NCI-H82 treated with DMSO at 0.1 percent for 48 hours (cell line): ENCODE results near the gene PALD1.

Source experiments
- DNase-seq: peaks from one replicate; lab custom pipeline; 2025; ENCODE audit not compliant: unreplicated experiment; lab: John Stamatoyannopoulos, UW

Gene PALD1

DNA sequence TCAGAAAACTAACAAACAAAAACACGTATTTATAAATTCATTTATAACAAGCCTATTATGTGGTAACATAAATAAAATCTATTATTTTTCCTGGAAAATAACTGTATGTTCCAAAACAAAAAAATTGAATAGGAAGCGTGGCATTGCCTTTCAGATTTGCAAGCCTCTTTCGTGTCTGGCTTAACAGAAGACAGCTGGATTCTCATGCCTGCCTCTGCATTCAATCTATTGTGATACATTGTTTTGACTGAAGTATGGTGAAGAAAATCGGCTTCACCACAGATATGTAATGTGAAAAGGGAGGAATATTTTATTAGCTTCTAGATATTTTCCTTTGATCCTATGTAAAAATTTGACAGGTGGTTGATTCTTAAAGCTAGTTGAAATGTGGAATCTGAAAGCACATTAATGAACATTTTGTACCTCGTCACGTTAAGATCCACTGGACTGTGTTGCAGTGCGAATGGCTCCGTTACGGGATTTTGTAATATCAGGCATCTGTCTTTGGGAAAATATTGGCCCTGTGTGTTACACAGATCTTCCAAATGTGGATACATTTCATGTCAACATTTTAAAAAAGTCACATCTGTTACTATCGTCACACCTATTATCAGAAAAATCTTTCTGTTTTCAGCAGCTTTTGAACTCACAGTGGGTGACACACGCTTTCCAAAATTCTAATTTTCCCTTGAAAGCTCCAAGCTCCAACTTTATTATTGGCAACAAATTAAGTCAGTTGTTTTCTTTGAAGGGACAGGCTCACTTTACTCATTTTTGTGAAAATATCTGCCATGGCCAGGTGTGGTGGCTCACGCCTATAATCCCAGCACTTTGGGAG, 26.2 kb downstream of the PALD1 start:
- no peak for DNase-seq

DNA sequence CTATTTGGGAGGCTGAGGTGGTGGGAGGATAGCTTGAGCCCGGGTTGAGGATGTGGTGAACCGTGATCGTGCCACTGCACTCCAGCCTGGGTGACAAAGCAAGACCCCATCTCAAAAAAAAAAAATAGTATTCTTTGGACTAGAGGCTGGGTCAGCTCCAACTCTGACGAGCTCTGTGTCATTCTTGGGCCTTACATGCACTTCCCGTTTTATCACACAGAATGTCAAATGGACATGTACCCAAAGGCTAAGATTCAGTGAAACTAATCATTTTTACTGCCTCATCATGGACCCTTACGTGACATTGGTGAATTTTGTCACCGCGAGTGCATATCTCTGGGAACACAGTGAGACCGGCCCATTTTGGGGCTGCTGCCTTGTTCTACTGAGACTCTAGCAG, 27.3 kb downstream of the PALD1 start:
- no peak for DNase-seq

GRCh38 chr10:70507966-70508365, 29.4 kb downstream of the PALD1 start:
- no peak for DNase-seq

GRCh38 chr10:70508912-70509756, 30.6 kb downstream of the PALD1 start:
- DNase-seq = no peak

DNA sequence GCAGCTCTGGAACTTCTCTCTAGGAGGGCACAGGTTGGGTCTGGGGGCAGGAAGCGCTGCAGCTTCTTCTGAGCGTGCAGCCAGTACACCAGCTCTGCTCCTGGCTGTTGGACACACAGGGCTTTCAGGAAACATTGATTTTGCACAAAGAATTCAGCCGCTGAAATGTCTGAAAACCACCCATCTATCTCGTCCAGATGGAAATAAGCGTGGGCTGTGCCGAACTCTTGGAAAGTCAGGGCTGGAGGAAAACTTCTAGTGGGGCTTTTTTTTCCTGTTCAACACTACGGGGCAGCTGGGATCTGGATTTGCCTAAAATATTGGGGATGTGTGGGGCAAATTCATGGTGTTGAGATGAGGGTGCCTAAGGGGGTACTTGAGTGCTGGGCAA, 31.2 kb downstream of the PALD1 start:
- no peak for DNase-seq

DNA sequence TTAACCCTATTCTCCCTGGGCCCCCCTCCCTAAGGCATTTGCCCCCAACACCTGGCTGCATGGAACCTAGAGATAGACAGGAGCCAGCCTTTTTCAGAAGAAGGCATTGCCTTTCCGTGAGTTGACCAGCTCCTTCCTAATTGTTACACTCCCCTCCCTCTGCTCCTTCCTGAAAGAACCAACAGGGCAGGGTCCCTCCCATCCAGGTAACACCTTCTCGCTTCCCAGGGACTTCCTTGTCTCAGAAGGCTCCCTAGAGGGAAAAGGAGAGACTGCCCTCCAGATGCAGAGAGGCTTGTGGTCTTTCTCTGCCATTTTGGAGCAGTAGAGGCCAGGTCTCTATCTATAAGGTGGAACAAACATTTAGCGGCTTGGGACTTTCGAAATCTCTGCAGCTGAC, 31.9 kb downstream of the PALD1 start:
- no peak for DNase-seq

DNA sequence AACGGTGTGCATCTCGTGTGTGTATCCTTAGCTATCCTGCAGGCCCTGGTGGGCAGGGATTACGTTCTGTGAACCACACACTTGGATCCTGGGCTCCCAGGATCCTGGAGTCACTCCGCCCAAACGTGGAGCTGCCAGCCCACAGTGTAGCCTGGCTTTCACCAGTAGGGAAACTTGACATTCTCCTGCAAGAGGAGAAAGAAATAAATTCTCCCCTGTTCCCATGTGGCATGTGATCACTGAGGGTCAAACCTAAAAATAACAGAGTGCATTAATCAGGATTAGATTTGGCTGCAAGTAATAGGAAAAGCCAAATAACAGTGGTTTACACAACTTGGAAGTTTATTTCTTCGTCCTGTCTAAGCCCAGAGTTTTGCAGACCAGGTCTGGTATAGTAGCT, 32.3 kb downstream of the PALD1 start:
- no peak for DNase-seq

GRCh38 chr10:70512149-70512639, 33.6 kb downstream of the PALD1 start:
- peak; percentile 10 for DNase-seq

GRCh38 chr10:70513848-70514309, 35.3 kb downstream of the PALD1 start:
- no peak for DNase-seq

DNA sequence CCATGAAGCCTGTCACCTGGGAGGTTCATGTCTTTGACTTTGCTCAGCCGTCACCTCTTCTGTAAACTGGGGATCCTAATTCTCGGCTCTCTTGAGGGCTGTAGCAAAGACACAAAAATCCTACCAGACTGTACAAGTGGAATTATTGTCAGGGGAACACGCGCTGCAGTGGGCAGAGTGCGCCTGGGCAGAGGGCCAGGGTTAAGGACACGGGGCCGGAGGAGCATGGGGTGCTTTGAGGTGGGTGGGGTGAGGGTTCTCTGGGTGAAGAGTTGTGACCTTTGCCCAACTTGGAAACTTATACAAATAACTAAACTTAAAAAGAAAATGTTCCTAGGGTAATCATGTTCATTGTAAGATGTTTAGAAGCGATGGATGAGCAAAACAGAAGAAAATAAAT, 36.0 kb downstream of the PALD1 start:
- no peak for DNase-seq

- DNase-seq = no peak
Measured at GRCh38 chr10:70515035-70515667, 36.6 kb downstream of the PALD1 start.

DNA sequence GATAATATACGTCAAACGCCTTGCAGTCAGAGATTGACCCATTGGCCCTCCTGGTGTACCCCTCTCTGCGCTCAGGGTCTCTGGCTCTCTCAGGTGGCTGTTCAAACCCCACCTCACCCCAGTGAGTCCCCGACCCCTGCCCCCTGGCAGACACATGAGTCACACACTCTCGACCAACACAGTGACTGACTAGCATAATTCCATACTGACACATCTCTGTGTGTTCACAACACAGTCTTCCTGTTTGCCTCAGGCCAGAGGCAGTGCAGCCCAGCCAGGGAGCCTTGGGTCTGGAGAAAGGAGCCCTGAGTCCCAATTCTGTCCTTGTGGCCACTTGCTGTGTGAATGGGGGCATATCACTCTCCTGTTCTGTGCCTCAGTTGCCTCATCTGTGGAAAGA, 40.1 kb downstream of the PALD1 start:
- no peak for DNase-seq

DNA sequence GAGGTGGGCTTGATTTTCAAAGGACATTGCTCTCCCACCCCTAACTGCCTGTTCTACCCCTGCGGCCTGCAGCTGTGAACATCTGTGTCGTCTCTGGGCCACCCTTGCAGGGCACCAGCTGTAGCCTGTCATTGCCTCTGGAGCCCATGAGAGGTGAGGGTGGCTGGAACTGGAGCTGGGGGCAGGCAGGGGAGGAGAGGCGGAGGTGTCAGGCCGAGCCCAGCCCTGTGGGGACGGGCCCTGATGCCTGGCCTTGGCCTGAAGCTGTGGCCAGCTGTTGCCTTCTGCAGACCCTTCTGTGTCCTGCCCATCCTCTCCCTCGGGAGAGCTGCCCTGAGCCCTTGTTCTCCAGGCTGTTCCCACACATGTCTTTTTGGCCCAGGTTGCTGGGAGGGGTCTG, 44.5 kb downstream of the PALD1 start:
- no peak for DNase-seq

GRCh38 chr10:70523549-70523948, 45.0 kb downstream of the PALD1 start:
- no peak for DNase-seq

DNA sequence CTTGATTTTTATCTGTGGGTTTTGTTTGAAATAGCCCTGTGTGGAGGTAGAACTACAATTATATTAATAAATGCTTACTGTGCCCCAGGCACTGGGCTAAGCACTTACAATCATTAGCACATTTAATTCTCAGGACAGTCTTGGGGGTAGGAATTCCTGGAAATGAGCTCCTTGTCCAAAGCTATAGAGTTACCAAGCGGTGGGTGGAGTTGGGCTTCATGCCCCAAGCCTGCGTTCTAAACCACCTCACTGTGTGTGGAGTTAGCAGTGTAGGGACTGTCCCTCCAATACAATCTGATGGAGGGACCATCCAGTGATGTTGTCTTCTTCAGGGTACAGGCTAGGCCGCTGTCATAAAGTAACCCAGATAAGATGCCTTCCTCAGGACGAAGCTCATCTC, 49.7 kb downstream of the PALD1 start:
- DNase-seq = no peak

DNA sequence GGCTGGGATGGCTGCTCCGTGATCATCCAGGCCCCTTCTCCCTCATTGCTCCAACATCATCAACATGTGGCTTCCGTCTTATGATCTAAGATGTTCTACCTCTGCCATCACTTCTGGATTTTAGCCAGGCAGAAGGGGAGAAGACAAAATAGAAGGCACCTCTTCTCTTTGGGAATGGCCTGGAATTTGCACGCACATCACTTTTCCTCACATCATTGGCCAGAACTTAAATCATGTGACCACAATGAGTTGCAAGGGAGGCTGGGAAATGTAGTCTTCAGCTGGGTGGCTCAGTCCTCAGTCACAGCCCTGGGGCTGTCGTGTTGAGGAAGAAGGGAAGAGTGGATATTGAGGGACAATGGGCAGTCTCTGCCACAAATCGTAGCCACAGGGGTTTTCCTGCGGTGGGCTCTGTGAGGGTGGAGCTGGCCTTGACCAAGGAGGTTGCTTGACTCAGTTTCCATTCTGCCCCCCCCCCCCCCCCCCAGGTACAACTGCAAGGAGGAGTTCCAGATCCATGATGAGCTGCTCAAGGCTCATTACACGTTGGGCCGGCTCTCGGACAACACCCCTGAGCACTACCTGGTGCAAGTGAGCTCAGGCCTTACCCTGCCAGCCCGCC, 50.3 kb downstream of the PALD1 start:
- no peak for DNase-seq

DNA sequence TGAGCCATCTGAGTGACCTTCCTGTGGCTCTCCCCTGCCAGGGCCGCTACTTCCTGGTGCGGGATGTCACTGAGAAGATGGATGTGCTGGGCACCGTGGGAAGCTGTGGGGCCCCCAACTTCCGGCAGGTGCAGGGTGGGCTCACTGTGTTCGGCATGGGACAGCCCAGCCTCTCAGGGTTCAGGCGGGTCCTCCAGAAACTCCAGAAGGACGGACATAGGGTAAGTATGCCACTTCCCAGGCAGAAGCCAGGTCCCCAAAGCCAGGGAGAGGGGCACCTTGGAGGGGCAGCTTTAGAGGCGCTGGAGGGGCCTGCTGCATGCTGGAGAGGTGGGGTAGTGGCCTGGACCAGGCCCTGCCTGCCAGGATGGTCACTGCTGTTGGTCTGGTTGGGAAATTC, 51.3 kb downstream of the PALD1 start:
- DNase-seq = no peak

- no peak for DNase-seq
Measured at GRCh38 chr10:70530315-70530714, 51.7 kb downstream of the PALD1 start.

DNA sequence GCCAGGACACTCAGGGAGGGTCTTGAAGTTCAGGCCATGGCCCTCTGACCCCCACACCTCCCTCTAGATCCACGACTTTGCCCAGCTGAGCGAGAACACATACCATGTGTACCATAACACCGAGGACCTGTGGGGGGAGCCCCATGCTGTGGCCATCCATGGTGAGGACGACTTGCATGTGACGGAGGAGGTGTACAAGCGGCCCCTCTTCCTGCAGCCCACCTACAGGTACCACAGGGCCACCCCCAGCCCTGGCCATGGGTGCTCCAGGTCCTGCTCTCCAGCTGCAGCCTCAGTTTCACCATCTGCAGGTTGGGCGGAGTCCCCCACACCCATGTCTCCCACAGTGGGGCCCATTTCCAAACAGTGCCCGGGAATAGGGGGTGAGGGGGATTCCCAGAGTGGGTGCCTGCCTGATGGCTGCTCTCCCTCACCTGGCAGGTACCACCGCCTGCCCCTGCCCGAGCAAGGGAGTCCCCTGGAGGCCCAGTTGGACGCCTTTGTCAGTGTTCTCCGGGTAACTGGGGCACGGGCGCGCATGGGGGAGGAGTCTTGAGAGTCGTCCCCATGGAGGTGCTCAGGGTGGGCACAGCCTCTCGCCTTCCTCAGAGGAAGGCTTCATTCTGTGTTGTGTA, 54.1 kb downstream of the PALD1 start:
- no peak for DNase-seq

DNA sequence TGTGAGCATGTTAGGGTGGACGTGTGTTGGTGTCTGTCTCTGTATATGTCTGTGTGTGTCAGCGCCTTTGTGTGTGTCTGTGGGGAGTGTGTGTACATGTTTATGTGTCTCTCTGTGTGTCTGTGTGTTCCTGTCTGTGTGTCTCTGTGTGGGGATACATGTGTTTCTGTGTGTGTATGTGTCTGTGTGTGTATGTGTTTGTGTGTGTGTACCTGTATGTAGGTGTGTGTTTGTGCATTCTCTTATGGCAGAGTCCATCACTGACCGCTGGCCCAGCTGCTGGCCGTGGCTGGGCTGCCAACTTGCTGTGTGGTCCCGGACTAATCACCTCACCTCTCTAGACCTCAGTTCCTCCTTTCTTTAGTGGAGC, 54.6 kb downstream of the PALD1 start:
- no peak for DNase-seq

- no peak for DNase-seq
Measured at GRCh38 chr10:70534281-70534680, 55.7 kb downstream of the PALD1 start.
